Caco-2 (cell line): ENCODE data around the gene ENTPD1. TPM values are rescaled to one million over a fixed set of nuclear protein-coding genes. Genes with fewer than 3 reads are reported as not detected.

Experiments
- BruUV-seq: library from RNA; stranded (reverse); fragments of 400-500 nt; replicated peaks from 2 replicates; lab custom pipeline; 2021; lab: Mats Ljungman, UMichigan
- CTCF ChIA-PET: fragments of 300-600 bp; sonication (Branson Sonifier 250); formaldehyde crosslinking; loops from one replicate; lab custom pipeline; 2022; ENCODE audit warnings: antibody characterized with exemption; lab: Charles Lee
- POLR2A ChIA-PET: fragments of 300-600 bp; sonication (Branson Sonifier 250); formaldehyde crosslinking; loops from one replicate; lab custom pipeline; 2022; ENCODE audit warnings: antibody characterized with exemption; lab: Charles Lee
- DNase-seq, 2 experiments: peaks; one replicate each; pipeline versions ENCODE4 v3.0.0 to v3.0.0-alpha.2; 2020 to 2022
- H3K27me3 ChIP-seq: replicated peaks from 2 replicates; pipeline ENCODE4 v1.6.0; 2011; ENCODE audit warnings: low read length; ENCODE audit not compliant: control insufficient read depth, insufficient read depth
- H3K36me3 ChIP-seq: 2 replicates; pipeline ENCODE4 v1.5.1; 2011; ENCODE audit warnings: low read length; ENCODE audit not compliant: control insufficient read depth, insufficient read depth
- H3K4me1 ChIP-seq: fragments of 250-450 bp; sonication (Bioruptor Pico); 2 replicates; pipeline ENCODE4 v1.5.1; 2020; ENCODE audit warnings: mild to moderate bottlenecking
- H3K4me3 ChIP-seq: 2 replicates; pipeline ENCODE4 v1.5.1; 2011; ENCODE audit warnings: low read depth, mild to moderate bottlenecking, control low read depth, low read length
- H3K9me3 ChIP-seq: fragments of 250-450 bp; sonication (Bioruptor Pico); 2 replicates; pipeline ENCODE4 v1.5.1; 2020; ENCODE audit warnings: mild to moderate bottlenecking, moderate library complexity
- H3K27ac Mint-ChIP-seq: one replicate; pipeline ENCODE4 v1.8.0; 2022; ENCODE audit warnings: mixed read lengths; ENCODE audit not compliant: unreplicated experiment
- H3K27me3 Mint-ChIP-seq: one replicate; pipeline ENCODE4 v1.8.0; 2022; ENCODE audit warnings: mixed read lengths; ENCODE audit not compliant: insufficient read depth, unreplicated experiment
- H3K36me3 Mint-ChIP-seq: one replicate; pipeline ENCODE4 v1.8.0; 2022; ENCODE audit warnings: mild to moderate bottlenecking, mixed read lengths; ENCODE audit not compliant: insufficient read depth, unreplicated experiment
- H3K4me1 Mint-ChIP-seq: one replicate; pipeline ENCODE4 v1.8.0; 2022; ENCODE audit warnings: low read depth, mixed read lengths; ENCODE audit not compliant: unreplicated experiment
- H3K4me3 Mint-ChIP-seq: one replicate; pipeline ENCODE4 v1.8.0; 2022; ENCODE audit warnings: mild to moderate bottlenecking, moderate library complexity, mixed read lengths; ENCODE audit not compliant: unreplicated experiment
- H3K9me3 Mint-ChIP-seq: one replicate; pipeline ENCODE4 v1.8.0; 2022; ENCODE audit warnings: mixed read lengths; ENCODE audit not compliant: unreplicated experiment
- CTCF ChIP-seq, 2 experiments: fragments of 200-600 bp in 1 of 2; IDR thresholded peaks; 1 replicate in 1 of 2; 2 replicates in 1 of 2; pipeline versions ENCODE4 v1.5.1 to v1.8.0; 2011 to 2022; ENCODE audit warnings: antibody characterized with exemption in 1 of 2, control low read depth in 1 of 2, inconsistent platforms in 1 of 2, low read depth in 1 of 2, low read length in 1 of 2, mild to moderate bottlenecking in 1 of 2, moderate library complexity in 1 of 2; ENCODE audit not compliant: insufficient read depth in 1 of 2, severe bottlenecking in 1 of 2, unreplicated experiment in 1 of 2
- intact Hi-C: fragments of 100-400 bp; cut with micrococcal nuclease; formaldehyde crosslinking; loops from one replicate; pipeline ENCODE4 v1.10.0; 2022; ENCODE audit not compliant: unreplicated experiment
- total RNA-seq: library from RNA; stranded (reverse); gene quantifications from 2 replicates; pipeline ENCODE4 v1.2.3, GENCODE V29; 2022

The ENTPD1 gene
- total RNA-seq, 1 experiment from 2014 or later: 2.2 TPM

GRCh38 chr10:95739056-95739455, 16.9 kb upstream of the ENTPD1 start:
- H3K4me1 ChIP-seq: no peaks in the 10 kb centered on the region
- H3K36me3 ChIP-seq: no peaks in the 10 kb centered on the region
- H3K36me3 Mint-ChIP-seq: no peaks in the 10 kb centered on the region
- no peak for DNase-seq
- no peak overlapping the region for H3K27ac Mint-ChIP-seq
- TF ChIP-seq CTCF (IDR thresholded peaks at IDR 0.05; ENCODE audit: insufficient read depth in 1 of 2, low read depth in 1 of 2, low read length in 1 of 2, severe bottlenecking in 1 of 2, unreplicated experiment in 1 of 2): no peak
- no peaks in the 10 kb centered on the region for H3K27me3 ChIP-seq
- peaks cover 5% of the 10 kb centered on the region; the same call in 1 of the 2 replicates for H3K9me3 ChIP-seq
- intact Hi-C loops: no loop called here
- peaks cover 5% of the 10 kb centered on the region for H3K9me3 Mint-ChIP-seq
- ChIA-PET POLR2A (no interaction called here), CTCF (no interaction called here)
- no peak overlapping the region for H3K4me3 ChIP-seq
- no peak overlapping the region for H3K4me3 Mint-ChIP-seq
- BruUV-seq: no TSS peak
- H3K4me1 Mint-ChIP-seq: no peaks in the 10 kb centered on the region
- peaks cover 3% of the 10 kb centered on the region for H3K27me3 Mint-ChIP-seq

GRCh38 chr10:95741807-95742467, 14.0 kb upstream of the ENTPD1 start:
- ChIA-PET POLR2A (no interaction called here), CTCF (interaction anchor here (1.8 kb wide), 1 partner anchor 48 kb away, joined by 7 read pairs; the partner anchor contains the start of gene TCTN3)
- Histone ChIP-seq H3K36me3 (no peaks in the 10 kb centered on the region), H3K27me3 (no peaks in the 10 kb centered on the region), H3K4me3 (no peak overlapping the region), H3K9me3 (no peaks in the 10 kb centered on the region), H3K4me1 (no peaks in the 10 kb centered on the region)
- no peak for DNase-seq
- intact Hi-C loops: no loop called here
- Mint-ChIP-seq H3K36me3 (no peaks in the 10 kb centered on the region), H3K9me3 (peaks cover 10% of the 10 kb centered on the region), H3K27me3 (peaks cover 5% of the 10 kb centered on the region), H3K4me1 (no peaks in the 10 kb centered on the region), H3K27ac (no peak overlapping the region), H3K4me3 (no peak overlapping the region)
- BruUV-seq: no TSS peak
- TF ChIP-seq CTCF (IDR thresholded peaks at IDR 0.05; ENCODE audit: insufficient read depth in 1 of 2, low read depth in 1 of 2, low read length in 1 of 2, severe bottlenecking in 1 of 2, unreplicated experiment in 1 of 2): no peak

- BruUV-seq: no TSS peak
- no peak overlapping the region for H3K27ac Mint-ChIP-seq
- intact Hi-C loops: no loop called here
These were observed 13.5 kb upstream of the ENTPD1 start for GRCh38 chr10:95742485-95742884.

More at GRCh38 chr10:95742485-95742884, 13.5 kb upstream of the ENTPD1 start:
- Mint-ChIP-seq H3K4me1 (no peaks in the 10 kb centered on the region), H3K9me3 (peaks cover 10% of the 10 kb centered on the region), H3K36me3 (no peaks in the 10 kb centered on the region), H3K4me3 (no peak overlapping the region), H3K27me3 (peaks cover 5% of the 10 kb centered on the region)
- no peak for TF ChIP-seq CTCF (IDR thresholded peaks at IDR 0.05; ENCODE audit: insufficient read depth in 1 of 2, low read depth in 1 of 2, low read length in 1 of 2, severe bottlenecking in 1 of 2, unreplicated experiment in 1 of 2)
- CTCF ChIA-PET: interaction anchor here (1.4 kb wide), 1 partner anchor 49 kb away, joined by 5 read pairs; the partner anchor contains the start of gene TCTN3
- no peaks in the 10 kb centered on the region for H3K36me3 ChIP-seq
- no peak overlapping the region for H3K4me3 ChIP-seq
- no peaks in the 10 kb centered on the region for H3K4me1 ChIP-seq
- POLR2A ChIA-PET: no interaction called here
- no peaks in the 10 kb centered on the region for H3K9me3 ChIP-seq
- no peaks in the 10 kb centered on the region for H3K27me3 ChIP-seq
- DNase-seq: no peak
